ENCODE results near the gene OVCH1.

Gene OVCH1

DNA sequence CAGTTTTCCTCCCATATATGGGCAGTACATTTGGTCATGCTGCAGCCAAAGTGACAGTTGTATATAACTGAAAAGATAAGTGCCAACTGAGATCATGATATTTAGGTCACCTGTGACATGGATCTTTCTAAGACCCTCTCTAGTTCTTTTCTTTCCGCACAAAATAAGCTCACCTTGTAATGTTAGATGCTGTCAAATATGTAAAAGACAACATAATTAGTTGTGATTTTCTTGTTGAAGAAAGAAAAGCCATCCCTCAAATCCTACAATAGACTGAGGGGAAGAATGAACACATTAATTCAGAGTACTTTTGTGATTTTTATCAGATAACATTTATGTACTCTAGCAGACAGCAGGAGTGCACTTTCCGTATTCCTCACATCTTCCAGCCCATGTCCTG is 37.4 kb downstream of the OVCH1 start:
- Histone ChIP-seq H3K36me3 (no peaks in the 10 kb centered on the region), H3K4me1 (ENCODE audit: control insufficient read depth in 1 of 2, insufficient read depth in 1 of 2, low read depth in 1 of 2, low read length in 1 of 2) (no peaks in the 10 kb centered on the region), H3K27ac (no peak overlapping the region), H3K27me3 (peaks cover 4% of the 10 kb centered on the region), H3K4me3 (ENCODE audit: low read depth in 1 of 2, low read length in 1 of 2) (no peak overlapping the region), H3K9me3 (no peaks in the 10 kb centered on the region)
- TF ChIP-seq CTCF (IDR thresholded peaks at IDR 0.05), result no peak

DNA sequence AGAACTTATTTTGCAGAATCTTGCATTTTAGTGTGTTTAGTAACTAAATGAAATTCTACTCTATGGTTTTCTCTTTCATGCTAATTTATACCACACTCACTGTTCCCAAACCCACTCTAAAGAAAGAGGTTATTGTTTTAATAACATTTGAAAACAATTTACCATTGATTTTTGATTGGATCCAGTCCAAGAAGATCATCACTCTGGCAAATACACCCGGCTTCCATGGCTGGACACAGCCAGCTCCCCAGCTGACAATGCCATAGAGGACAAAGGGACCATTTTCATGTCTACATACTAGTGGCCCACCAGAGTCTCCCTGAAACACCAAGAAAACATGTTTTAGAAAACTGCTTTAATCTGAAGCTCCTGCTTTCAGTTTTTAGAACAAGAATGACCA is 42.4 kb downstream of the OVCH1 start:
- H3K4me1 ChIP-seq (ENCODE audit: control insufficient read depth in 1 of 2, insufficient read depth in 1 of 2, low read depth in 1 of 2, low read length in 1 of 2), result no peaks in the 10 kb centered on the region
- no peaks in the 10 kb centered on the region for H3K36me3 ChIP-seq
- TF ChIP-seq CTCF (IDR thresholded peaks at IDR 0.05), result no peak
- H3K27ac ChIP-seq, result no peak overlapping the region
- H3K27me3 ChIP-seq, result peaks cover 36% of the 10 kb centered on the region
- H3K4me3 ChIP-seq (ENCODE audit: low read depth in 1 of 2, low read length in 1 of 2), result no peak overlapping the region
- no peaks in the 10 kb centered on the region for H3K9me3 ChIP-seq

GRCh38 chr12:29451888-29452287 is 45.6 kb downstream of the OVCH1 start:
- H3K36me3 ChIP-seq, result no peaks in the 10 kb centered on the region
- no peak overlapping the region for H3K27ac ChIP-seq
- H3K27me3 ChIP-seq, result peaks cover 36% of the 10 kb centered on the region
- H3K4me1 ChIP-seq (ENCODE audit: control insufficient read depth in 1 of 2, insufficient read depth in 1 of 2, low read depth in 1 of 2, low read length in 1 of 2), result no peaks in the 10 kb centered on the region
- TF ChIP-seq CTCF (IDR thresholded peaks at IDR 0.05), result no peak
- no peak overlapping the region for H3K4me3 ChIP-seq (ENCODE audit: low read depth in 1 of 2, low read length in 1 of 2)
- H3K9me3 ChIP-seq, result no peaks in the 10 kb centered on the region

GRCh38 chr12:29448157-29448556 is 49.3 kb downstream of the OVCH1 start:
- Histone ChIP-seq H3K4me1 (ENCODE audit: control insufficient read depth in 1 of 2, insufficient read depth in 1 of 2, low read depth in 1 of 2, low read length in 1 of 2) (no peaks in the 10 kb centered on the region), H3K36me3 (no peaks in the 10 kb centered on the region), H3K27me3 (peaks cover 33% of the 10 kb centered on the region), H3K9me3 (no peaks in the 10 kb centered on the region), H3K4me3 (ENCODE audit: low read depth in 1 of 2, low read length in 1 of 2) (no peak overlapping the region), H3K27ac (no peak overlapping the region)
- no peak for TF ChIP-seq CTCF (IDR thresholded peaks at IDR 0.05)

DNA sequence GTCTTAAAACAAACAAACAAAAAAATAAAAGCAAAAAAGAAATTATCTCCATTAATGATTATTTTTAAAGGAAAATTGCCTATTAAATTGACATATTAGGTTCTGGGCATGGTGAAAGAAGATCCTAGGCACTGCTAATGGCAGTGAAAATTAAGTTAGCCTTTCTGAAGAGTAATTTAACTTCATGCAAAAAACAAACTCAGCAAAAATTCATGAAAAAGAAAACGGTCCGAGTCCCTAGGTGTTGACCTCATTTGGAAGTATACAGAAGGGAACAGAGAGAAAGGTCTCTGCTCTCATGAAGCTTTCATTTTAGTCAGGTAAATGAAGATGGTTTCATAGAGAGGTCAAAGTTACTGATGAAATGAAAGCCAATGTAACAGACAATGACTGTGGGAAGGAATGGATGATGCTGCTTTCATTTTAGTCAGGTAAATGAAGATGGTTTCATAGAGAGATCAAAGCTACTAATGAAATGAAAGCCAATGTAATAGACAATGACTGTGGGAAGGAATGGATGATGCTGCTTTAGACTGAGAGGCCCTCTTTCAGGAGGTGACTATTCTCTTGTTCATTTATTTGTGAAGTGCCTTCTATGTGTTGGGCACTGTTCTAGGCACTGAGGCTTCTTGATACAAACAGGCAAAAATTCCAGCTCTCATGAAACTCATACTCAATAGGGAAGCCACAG is 50.1 kb downstream of the OVCH1 start:
- H3K4me3 ChIP-seq (ENCODE audit: low read depth in 1 of 2, low read length in 1 of 2), result no peak overlapping the region
- no peak for TF ChIP-seq CTCF (IDR thresholded peaks at IDR 0.05)
- H3K4me1 ChIP-seq (ENCODE audit: control insufficient read depth in 1 of 2, insufficient read depth in 1 of 2, low read depth in 1 of 2, low read length in 1 of 2), result no peaks in the 10 kb centered on the region
- peaks cover 26% of the 10 kb centered on the region for H3K27me3 ChIP-seq
- H3K9me3 ChIP-seq, result no peaks in the 10 kb centered on the region
- H3K27ac ChIP-seq, result no peak overlapping the region
- H3K36me3 ChIP-seq, result no peaks in the 10 kb centered on the region
